AG10803 (cell line): ENCODE results near the gene GLIS1.

Experiments
- DNase-seq: peaks from one replicate; pipeline ENCODE4 v3.0.0; 2010; ENCODE audit warnings: low read depth
- H3K4me3 ChIP-seq: 2 replicates; pipeline ENCODE4 v1.5.1; 2011; ENCODE audit warnings: mild to moderate bottlenecking, low read length, control low read depth
- CTCF ChIP-seq: conservative IDR thresholded peaks from 2 replicates; pipeline ENCODE4 v1.5.1; 2011; ENCODE audit warnings: mild to moderate bottlenecking, low read length, control low read depth, inconsistent platforms

The GLIS1 gene

DNA sequence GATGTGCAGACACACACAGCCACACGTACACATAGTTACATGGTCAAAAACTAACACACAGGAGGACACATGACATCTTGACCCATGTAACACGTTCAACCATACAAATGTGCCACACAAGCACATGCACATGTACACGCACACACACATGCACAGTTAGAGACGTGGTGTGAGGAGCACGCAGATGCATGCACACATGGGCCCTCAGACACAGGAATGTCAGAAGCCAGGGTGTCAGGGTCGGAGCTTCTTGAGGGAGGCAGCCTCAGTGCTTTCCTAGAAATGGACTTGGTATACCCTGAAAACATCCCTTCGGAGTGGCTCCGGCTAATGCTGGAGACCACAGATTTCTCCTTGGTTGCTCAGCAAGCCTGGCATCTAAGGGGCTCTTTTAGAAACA, 165.4 kb downstream of the GLIS1 start:
- DNase-seq, result no peak
- TF ChIP-seq CTCF, result no peak
- H3K4me3 ChIP-seq, result no peak overlapping the region

- H3K4me3 ChIP-seq, result no peak overlapping the region
- DNase-seq, result no peak
- TF ChIP-seq CTCF, result no peak
Observed at GRCh38 chr1:53572815-53573173, 166.2 kb downstream of the GLIS1 start.

- no peak for TF ChIP-seq CTCF
- H3K4me3 ChIP-seq, result no peak overlapping the region
- peak; percentile 72 for DNase-seq
Observed at GRCh38 chr1:53572065-53572814, 166.7 kb downstream of the GLIS1 start.

DNA sequence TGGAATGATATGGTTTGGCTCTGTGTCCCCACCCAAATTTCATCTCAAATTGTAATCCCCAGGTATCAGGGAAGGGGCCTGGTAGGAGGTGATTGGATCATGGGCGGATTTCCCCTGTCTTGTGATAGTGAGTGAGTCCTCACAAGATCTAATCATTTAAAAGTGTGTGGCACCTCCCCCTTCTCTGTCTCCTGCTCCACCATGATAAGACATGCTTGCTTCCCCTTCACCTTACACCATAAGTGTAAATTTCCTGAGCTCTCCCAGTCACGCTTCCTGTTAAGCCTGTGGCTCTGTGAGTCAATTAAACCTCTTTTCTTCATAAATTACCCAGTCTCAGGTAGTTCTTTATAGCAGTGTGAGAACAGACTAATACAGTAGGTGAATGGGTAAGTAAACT, 170.4 kb downstream of the GLIS1 start:
- no peak for TF ChIP-seq CTCF
- DNase-seq, result no peak
- no peak overlapping the region for H3K4me3 ChIP-seq

GRCh38 chr1:53567851-53568250, 171.1 kb downstream of the GLIS1 start:
- no peak for DNase-seq
- no peak overlapping the region for H3K4me3 ChIP-seq
- no peak for TF ChIP-seq CTCF

- TF ChIP-seq CTCF, result no peak
- DNase-seq, result no peak
- H3K4me3 ChIP-seq, result no peak overlapping the region
Observed at GRCh38 chr1:53567450-53567849, 171.5 kb downstream of the GLIS1 start.

- no peak for TF ChIP-seq CTCF
- no peak overlapping the region for H3K4me3 ChIP-seq
- no peak for DNase-seq
Observed at GRCh38 chr1:53563611-53564010, 175.4 kb downstream of the GLIS1 start.
